Measurements from ENCODE around the gene TBX15.

DNA sequence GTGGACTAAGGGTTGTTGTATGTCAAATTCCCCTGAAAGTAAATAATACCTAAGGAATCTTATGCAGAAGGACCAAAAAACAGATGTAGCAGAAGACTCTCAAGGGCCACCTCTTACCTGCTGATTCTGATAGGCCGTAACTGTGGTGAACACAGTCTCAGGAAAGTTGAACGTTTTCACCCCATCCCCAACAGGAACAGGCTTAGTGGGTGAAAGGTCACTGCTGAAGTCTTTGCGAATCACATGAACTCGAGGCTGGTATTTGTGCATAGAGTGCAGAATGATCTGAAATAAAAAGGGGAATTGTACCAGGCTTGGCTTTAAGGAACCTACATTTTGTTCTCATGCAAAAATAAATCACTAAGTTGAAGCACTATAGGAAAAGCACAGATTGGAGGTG, 64.8 kb downstream of the TBX15 start:
- TF ChIP-seq, protein P1, sequence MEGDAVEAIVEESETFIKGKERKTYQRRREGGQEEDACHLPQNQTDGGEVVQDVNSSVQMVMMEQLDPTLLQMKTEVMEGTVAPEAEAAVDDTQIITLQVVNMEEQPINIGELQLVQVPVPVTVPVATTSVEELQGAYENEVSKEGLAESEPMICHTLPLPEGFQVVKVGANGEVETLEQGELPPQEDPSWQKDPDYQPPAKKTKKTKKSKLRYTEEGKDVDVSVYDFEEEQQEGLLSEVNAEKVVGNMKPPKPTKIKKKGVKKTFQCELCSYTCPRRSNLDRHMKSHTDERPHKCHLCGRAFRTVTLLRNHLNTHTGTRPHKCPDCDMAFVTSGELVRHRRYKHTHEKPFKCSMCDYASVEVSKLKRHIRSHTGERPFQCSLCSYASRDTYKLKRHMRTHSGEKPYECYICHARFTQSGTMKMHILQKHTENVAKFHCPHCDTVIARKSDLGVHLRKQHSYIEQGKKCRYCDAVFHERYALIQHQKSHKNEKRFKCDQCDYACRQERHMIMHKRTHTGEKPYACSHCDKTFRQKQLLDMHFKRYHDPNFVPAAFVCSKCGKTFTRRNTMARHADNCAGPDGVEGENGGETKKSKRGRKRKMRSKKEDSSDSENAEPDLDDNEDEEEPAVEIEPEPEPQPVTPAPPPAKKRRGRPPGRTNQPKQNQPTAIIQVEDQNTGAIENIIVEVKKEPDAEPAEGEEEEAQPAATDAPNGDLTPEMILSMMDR (IDR thresholded peaks at IDR 0.05) = no peak
- no peak for TF ChIP-seq POLR2A (IDR thresholded peaks at IDR 0.05)

Data from gastroesophageal sphincter (tissue), 3 donors.